ENCODE data around the gene GGTLC2. TPM values are rescaled to one million over a fixed set of nuclear protein-coding genes. Genes with fewer than 3 reads are reported as not detected.
"Not testable (repeated sequence)": the region's sequence is repeated elsewhere in the genome, so short reads cannot be mapped to it uniquely, and the experiment has no call there.

Gene GGTLC2
- polyA plus RNA-seq, 1 donor = not detected

GRCh38 chr22:22667966-22668880, 23.8 kb downstream of the GGTLC2 start:
- no peak for DNase-seq (ENCODE audit: low read depth)

- no peak for DNase-seq (ENCODE audit: low read depth)
Observed at GRCh38 chr22:22669093-22669492, 24.7 kb downstream of the GGTLC2 start.

GRCh38 chr22:22670076-22670795, 25.8 kb downstream of the GGTLC2 start:
- DNase-seq (ENCODE audit: low read depth) = no peak

- DNase-seq (ENCODE audit: low read depth) = no peak
Observed at GRCh38 chr22:22671506-22671905, 27.1 kb downstream of the GGTLC2 start.

GRCh38 chr22:22673099-22673498, 28.7 kb downstream of the GGTLC2 start:
- DNase-seq (ENCODE audit: low read depth) = no peak

- DNase-seq (ENCODE audit: low read depth) = no peak
Observed at GRCh38 chr22:22673628-22674027, 29.2 kb downstream of the GGTLC2 start.

- no peak for DNase-seq (ENCODE audit: low read depth)
Observed at GRCh38 chr22:22674467-22674866, 30.1 kb downstream of the GGTLC2 start.

GRCh38 chr22:22678970-22679369, 34.6 kb downstream of the GGTLC2 start:
- no peak for DNase-seq (ENCODE audit: low read depth)

GRCh38 chr22:22680396-22680795, 36.0 kb downstream of the GGTLC2 start:
- DNase-seq (ENCODE audit: low read depth) = no peak

- peak; percentile 6 for DNase-seq (ENCODE audit: low read depth)
Observed at GRCh38 chr22:22681221-22681739, 36.9 kb downstream of the GGTLC2 start.

- no peak for DNase-seq (ENCODE audit: low read depth)
Observed at GRCh38 chr22:22682196-22682595, 37.8 kb downstream of the GGTLC2 start.

GRCh38 chr22:22682807-22683667, 38.6 kb downstream of the GGTLC2 start:
- no peak for DNase-seq (ENCODE audit: low read depth)

GRCh38 chr22:22683668-22684361, 39.4 kb downstream of the GGTLC2 start:
- DNase-seq (ENCODE audit: low read depth) = no peak

GRCh38 chr22:22684580-22685561, 40.5 kb downstream of the GGTLC2 start:
- DNase-seq (ENCODE audit: low read depth) = no peak

GRCh38 chr22:22685586-22685985, 41.2 kb downstream of the GGTLC2 start:
- no peak for DNase-seq (ENCODE audit: low read depth)

- not testable (repeated sequence) for DNase-seq (ENCODE audit: low read depth)
Observed at GRCh38 chr22:22686202-22687115, 42.0 kb downstream of the GGTLC2 start.

- peak; percentile 35 for DNase-seq (ENCODE audit: low read depth)
Observed at GRCh38 chr22:22687638-22688500, 43.5 kb downstream of the GGTLC2 start.
